ENCODE data around the gene MT1M. TPM values are rescaled to one million over a fixed set of nuclear protein-coding genes. Genes with fewer than 3 reads are reported as not detected.
A peak's percentile ranks its signal among the peaks of the same experiment; 100 is the strongest.

The MT1M gene
- total and polyA plus RNA-seq, 2 of the 8 experiments (the other 6 are each of a cell fraction or from before 2014, with no cell fraction given), result 2.1 TPM; not detected in 1

GRCh38 chr16:56629531-56629930 lies 2.9 kb upstream of the MT1M start:
- H3K9me3 ChIP-seq (ENCODE audit: insufficient read depth in 2 of 2, low read depth in 1 of 2, low read length in 1 of 2), result no peaks in the 10 kb centered on the region
- TF ChIP-seq ATF2 (IDR thresholded peaks at IDR 0.05; ENCODE audit: low read length) (no peak), CEBPB (IDR thresholded peaks at IDR 0.05; ENCODE audit: low read depth, low read length) (no peak), EZH2 (IDR thresholded peaks at IDR 0.05; ENCODE audit: low read depth, low read length, severe bottlenecking) (peak; percentile 23), ZNF274 (IDR thresholded peaks at IDR 0.05; ENCODE audit: borderline replicate concordance, extremely low read depth, low read length) (no peak)
- no peaks in the 10 kb centered on the region for H3K79me1 ChIP-seq (ENCODE audit: low read depth, low read length)
- no peak overlapping the region for H2BK15ac ChIP-seq (ENCODE audit: low read length)
- no peak overlapping the region for H3K4me2 ChIP-seq (ENCODE audit: insufficient read depth in 1 of 2, low read depth in 2 of 2, low read length in 2 of 2)
- no peak for DNase-seq (ENCODE audit: low read depth in 1 of 2, low spot score in 2 of 2)
- H3K14ac ChIP-seq (ENCODE audit: insufficient read length), result no peak overlapping the region
- peaks cover 9% of the 10 kb centered on the region; the same call in 1 of the 2 replicates for H3K23me2 ChIP-seq (ENCODE audit: low read depth, low read length)
- CTCF ChIA-PET (ENCODE audit: partially characterized antibody), result interaction anchor here (1.0 to 3.1 kb wide), 9 partner anchors 12 to 116 kb away, joined by 3 to 12 read pairs (median 4); no protein-coding TSS in a partner anchor
- no peak overlapping the region for H4K91ac ChIP-seq (replicated peaks; ENCODE audit: insufficient read length, low read length)
- no peak overlapping the region for H3K4ac ChIP-seq (replicated peaks; ENCODE audit: insufficient read length, low read depth, low read length)
- no peak overlapping the region for H4K8ac ChIP-seq (ENCODE audit: extremely low read depth, insufficient read depth, low read length)
- H3K27me3 ChIP-seq (replicated peaks in 1 of 4; ENCODE audit: control insufficient read depth in 3 of 4, extremely low read depth in 1 of 4, insufficient read depth in 3 of 4, low read length in 3 of 4), result peaks cover 87 to 98% (median 96%) of the 10 kb centered on the region in 4 experiments
- H2BK120ac ChIP-seq (replicated peaks; ENCODE audit: low read depth, low read length), result no peak overlapping the region
- H3K79me2 ChIP-seq (ENCODE audit: control insufficient read depth in 1 of 2, insufficient read depth in 2 of 2, low read length in 2 of 2), result no peaks in the 10 kb centered on the region
- no peaks in the 10 kb centered on the region for H3K36me3 ChIP-seq (ENCODE audit: control insufficient read depth in 2 of 4, insufficient read depth in 4 of 4, low read length in 3 of 4)
- peak overlapping the region; percentile 44; the same call in 1 of the 2 replicates for H2BK12ac ChIP-seq (ENCODE audit: low read depth, low read length)
- H2AFZ ChIP-seq (ENCODE audit: low read length), result no peak overlapping the region
- no peak for FAIRE-seq
- H2BK20ac ChIP-seq (ENCODE audit: low read length), result no peak overlapping the region
- no peak overlapping the region for H3K4me3 ChIP-seq (ENCODE audit: extremely low read depth in 1 of 4, insufficient read depth in 2 of 4, low read depth in 3 of 4, low read length in 4 of 4)
- no peak overlapping the region for H3K56ac ChIP-seq (replicated peaks; ENCODE audit: insufficient read length, low read depth, low read length)
- H3K23ac ChIP-seq (ENCODE audit: insufficient read length), result no peak overlapping the region
- peaks cover 6 to 18% of the 10 kb centered on the region in 2 experiments for H4K20me1 ChIP-seq (replicated peaks in 1 of 2; ENCODE audit: control insufficient read depth in 1 of 2, insufficient read depth in 2 of 2, low read length in 2 of 2)
- H3K9ac ChIP-seq (replicated peaks in 1 of 4; ENCODE audit: extremely low read depth in 1 of 4, low read depth in 3 of 4, low read length in 3 of 4), result no peak overlapping the region
- H3K27ac ChIP-seq (ENCODE audit: low read depth, low read length), result no peak overlapping the region
- WGBS, 2 experiments (ENCODE audit: extremely low coverage in 1 of 2, insufficient coverage in 1 of 2, insufficient read length in 1 of 2, insufficient replicate concordance in 2 of 2, low coverage in 1 of 2, low lambda C conversion rate in 2 of 2, missing lambda C conversion rate in 1 of 2), result 61% methylated on average over 3 of the region's 3 CpGs; no CpG with 5 or more reads in 1 of the 2 experiments
- no peak overlapping the region for H4K5ac ChIP-seq (ENCODE audit: insufficient read length, low read depth, low read length)
- H3K4me1 ChIP-seq (replicated peaks in 1 of 4; ENCODE audit: control insufficient read depth in 3 of 4, insufficient read depth in 4 of 4, low read length in 3 of 4), result peaks cover 0 to 18% (median 13%) of the 10 kb centered on the region in 4 experiments; a peak in 6 of 7 replicates
- POLR2A ChIA-PET (ENCODE audit: partially characterized antibody), result interaction anchor here (1.1 to 1.8 kb wide), 5 partner anchors 10 to 52 kb away, joined by 3 to 6 read pairs (median 4); partner anchors contain the start of genes MT1H and MT1X
- H3K18ac ChIP-seq (ENCODE audit: extremely low read depth, low read length), result no peak overlapping the region
- no peak overlapping the region for H2AK5ac ChIP-seq (ENCODE audit: low read depth, low read length)
- no peak overlapping the region for H2BK5ac ChIP-seq (ENCODE audit: low read depth, low read length)

Data from H1 (cell line).